HG02973 (cell line): Measurements from ENCODE around the gene FILIP1L.
"Not testable (repeated sequence)": the region's sequence is repeated elsewhere in the genome, so short reads cannot be mapped to it uniquely, and the experiment has no call there.

Experiments used
- ATAC-seq: cut with Tn5 transposase; IDR thresholded peaks from one replicate; pipeline ENCODE4 v1.9.1; 2021; ENCODE audit warnings: moderate library complexity; ENCODE audit not compliant: unreplicated experiment

FILIP1L gene

GRCh38 chr3:99852851-99853250 is 261.4 kb downstream of the FILIP1L start:
- no peak for ATAC-seq

GRCh38 chr3:99851955-99852354 is 262.3 kb downstream of the FILIP1L start:
- ATAC-seq, result no peak

DNA sequence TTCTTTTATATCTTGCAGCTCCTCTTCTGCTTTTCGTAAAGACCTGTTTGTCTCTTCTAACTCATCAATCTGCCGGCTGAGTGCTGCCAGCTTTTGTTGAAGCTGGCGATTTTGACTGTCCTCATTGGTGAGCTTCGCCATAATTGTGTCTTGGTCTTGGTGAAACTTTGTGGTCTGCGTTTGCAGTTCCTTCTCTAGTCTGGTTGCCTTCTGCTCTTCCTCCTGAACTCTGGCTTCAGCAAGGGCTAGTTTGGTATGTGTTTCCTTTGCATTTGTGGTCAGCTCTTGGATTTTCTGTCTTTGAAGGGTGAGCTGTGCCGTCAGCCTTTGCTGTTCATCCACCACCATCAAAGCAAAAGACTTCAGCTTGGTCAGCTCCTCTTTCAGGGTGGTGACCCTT is 263.7 kb downstream of the FILIP1L start:
- ATAC-seq, result no peak

DNA sequence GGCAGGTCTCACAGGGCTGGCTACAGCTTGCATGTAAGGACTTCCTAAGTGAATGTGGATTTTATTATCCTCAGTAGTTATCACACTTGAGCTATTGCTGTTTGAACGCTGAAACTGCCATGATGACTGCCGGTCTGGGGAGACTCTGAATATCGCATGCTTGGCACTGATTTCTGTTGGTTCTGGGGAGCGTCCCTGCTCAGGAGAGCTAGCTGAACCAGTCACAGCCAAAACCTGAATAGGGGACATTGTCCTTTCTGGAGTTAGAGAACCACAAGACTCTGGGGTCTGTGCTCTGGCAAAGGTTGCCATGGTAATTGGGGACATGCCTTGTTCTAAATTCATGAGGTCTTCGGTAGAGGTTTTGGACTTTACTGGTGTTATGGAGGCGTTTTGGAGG is 265.9 kb downstream of the FILIP1L start:
- ATAC-seq, result no peak

DNA sequence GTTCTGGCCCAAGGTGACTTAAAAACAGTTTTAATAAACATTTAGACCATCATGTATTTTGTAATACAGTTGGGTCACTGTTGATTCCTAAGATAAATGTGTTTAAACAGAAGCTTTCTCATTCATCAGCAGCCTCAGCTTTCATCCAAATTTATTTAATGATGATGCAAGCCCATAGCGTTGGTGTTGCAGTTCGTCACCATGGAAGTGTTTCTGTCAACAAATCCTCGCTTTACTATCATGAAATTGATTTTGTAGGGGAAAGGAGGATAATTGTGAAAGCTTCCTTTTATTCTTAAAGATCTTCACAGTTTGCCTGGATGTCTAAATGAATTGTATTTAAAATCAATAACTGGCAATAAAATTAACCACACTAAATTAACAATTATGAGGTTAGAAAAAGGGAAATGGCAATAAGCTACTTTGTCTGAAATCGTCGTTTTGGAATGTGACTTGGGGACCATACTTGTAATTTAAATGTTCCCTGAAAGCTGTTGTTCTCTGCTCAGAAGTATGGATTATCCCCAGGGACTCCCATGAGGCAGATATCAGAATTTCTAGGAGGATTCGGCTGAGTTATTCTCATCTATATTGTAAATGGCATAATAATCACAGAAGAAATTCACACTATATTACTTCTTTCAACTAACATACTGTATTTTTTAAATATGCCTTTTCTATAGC is 267.7 kb downstream of the FILIP1L start:
- no peak for ATAC-seq

DNA sequence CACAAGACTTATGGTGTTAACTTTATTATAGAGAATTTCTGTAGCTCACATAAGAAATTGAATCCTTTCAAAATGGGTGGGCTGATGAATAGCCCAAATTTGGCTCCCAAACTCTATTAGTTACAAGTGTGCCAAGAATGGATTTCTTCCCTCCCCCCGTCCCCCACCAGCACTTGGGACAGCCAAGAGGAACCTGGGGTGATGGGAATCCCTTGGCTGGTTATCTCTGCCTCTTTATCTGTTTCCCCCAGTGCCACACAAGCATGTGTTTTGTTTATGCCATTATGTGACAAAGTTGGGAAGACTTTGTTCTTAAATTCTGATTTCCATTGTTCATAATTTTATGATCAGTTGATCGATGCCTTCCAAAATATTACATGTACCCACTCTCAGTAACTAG is 268.3 kb downstream of the FILIP1L start:
- ATAC-seq, result no peak

- no peak for ATAC-seq
Measured at GRCh38 chr3:99845331-99845730, 269.0 kb downstream of the FILIP1L start.

- ATAC-seq, result no peak
Measured at GRCh38 chr3:99843590-99844258, 270.6 kb downstream of the FILIP1L start.

DNA sequence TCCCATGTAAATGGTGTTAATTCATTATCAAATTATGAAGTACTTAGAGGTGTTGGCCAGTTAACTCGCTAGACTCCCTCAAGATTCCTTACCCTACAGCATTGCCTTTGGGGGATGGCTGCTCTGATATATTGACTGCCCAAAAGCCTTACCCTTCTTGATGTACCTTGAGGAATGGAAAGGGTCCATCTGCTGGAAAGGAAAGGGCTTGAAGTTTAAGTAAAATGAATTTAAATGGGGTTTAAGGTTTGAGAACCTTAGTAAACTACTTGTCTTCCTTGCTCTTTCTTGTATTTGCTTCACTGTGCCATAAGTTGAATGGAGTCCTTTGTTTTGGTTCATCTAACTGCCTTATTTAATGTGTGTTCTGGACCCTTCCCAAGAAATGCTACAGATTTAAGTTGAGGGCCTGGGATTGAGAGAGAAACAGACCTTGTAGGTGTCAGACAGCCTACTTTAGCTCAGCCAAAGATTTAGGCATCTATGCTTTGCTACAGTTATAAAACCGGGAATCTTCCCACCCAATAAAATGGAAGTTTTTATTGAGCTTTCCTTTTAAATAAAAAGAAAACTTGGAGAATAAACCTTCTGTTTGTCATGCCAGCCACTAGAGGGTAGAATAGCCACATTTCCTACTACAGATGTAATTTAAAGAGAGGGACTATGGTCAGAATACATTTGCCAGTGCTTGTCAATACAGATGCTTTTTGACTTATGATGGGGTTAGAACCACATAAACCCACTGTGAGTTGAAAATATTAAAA is 271.3 kb downstream of the FILIP1L start:
- ATAC-seq, result no peak

DNA sequence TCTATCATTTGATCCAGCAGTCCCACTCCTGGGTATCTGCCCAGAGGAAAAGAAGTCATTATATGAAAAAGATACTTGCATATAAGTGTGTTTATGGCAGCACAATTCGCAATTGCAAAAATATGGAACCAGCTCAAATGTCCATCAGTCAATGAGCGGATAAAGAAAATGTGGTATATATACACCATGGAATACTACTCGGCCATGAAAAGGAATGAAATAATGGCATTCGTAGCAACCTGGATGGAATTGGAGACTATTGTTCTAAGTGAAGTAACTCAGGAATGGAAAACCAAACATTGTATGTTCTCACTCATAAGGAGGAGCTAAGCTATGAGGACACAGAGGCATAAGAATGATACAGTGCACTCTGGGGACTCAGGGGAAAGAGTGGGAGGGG is 272.4 kb downstream of the FILIP1L start:
- not testable (repeated sequence) for ATAC-seq

DNA sequence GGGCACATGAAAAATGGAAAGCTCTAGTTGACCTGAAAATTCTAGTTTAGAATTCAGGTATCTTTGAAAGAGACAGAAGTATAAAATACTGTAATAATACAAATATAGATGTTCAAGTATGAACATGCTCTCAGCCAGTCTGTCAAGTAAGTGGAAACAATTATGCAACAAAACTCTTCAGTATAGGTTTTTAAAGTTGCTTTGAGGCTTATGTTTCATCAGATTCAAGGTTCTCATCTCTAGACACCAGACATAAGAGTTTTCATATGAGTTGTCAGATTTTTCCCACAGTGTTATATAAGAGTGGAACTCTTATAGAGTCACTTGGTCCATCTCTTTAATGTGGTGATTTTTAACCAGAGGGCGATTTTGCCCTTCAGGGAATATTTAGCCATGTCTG is 274.7 kb downstream of the FILIP1L start:
- no peak for ATAC-seq

DNA sequence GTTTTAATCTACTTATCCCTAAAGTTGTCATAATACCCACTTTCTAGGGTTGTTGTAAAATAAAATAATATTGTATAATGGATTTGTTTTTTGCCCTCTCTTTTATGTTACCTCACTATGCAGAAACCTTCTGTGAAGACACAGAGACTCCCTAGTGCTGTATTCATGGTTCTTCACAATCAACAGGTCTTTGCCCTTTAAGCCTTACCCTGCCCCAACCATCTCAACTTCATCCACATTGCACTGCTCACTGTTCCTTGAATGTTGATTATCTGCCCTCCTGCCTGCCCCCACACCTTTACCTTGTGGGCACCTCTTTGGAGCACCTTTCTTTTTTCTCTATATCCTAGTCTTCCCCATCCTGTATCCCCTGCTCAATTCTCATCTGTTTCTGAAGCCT is 275.5 kb downstream of the FILIP1L start:
- ATAC-seq, result no peak

GRCh38 chr3:99837715-99838114 is 276.6 kb downstream of the FILIP1L start:
- no peak for ATAC-seq

DNA sequence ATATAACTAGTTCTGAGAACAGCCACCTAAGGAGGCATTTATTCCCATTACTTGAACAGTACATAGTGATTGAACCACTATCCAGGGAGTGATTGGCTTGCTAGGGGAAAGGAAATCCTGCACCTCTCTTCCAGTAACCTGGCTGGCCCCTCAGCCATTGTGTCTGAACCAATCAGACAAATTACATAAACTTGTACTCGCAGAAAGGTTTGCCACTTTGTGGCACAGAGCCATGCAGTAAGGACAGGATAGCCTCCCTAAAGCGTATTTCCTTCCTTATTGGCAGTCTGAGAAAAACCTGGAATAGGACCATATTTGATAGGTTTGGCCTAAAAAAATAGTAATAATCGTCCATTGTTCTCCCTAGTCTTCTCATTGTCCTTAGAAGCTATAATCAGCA is 277.6 kb downstream of the FILIP1L start:
- ATAC-seq, result no peak

DNA sequence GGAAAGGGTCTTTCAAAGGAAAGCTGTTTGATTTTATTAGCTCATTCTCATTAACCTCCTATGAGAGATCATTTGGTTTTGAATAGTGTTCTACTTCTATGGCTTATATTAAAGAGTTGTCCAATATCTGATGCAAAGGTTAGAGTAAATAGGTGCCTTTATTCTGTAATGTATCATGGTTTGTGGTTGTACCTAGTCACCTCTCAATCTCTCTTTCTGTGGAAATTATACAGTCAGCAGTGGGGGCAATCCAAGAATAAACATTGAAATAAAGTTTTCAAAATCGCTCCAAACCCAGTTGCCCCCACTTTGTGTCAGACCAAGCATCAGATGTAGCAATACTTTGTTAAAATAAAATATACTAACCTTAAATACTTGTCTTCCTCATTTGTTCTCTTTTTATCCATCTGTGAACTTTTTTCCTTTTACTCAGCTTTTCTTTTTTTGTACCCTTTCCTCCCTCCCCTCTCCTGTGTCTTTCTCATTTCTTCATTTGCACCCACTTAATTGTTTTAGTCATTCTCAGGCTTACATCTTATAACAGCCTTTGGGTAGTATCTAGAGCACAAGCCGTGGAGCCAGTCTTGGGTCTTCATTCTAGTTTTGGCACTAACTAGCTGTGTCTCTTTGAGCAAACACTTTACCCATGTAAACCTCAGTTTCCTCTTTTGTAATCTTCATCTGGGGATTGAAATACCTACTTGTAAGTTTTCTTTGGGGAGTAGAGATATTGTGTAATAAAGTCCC is 279.9 kb downstream of the FILIP1L start:
- ATAC-seq, result no peak

DNA sequence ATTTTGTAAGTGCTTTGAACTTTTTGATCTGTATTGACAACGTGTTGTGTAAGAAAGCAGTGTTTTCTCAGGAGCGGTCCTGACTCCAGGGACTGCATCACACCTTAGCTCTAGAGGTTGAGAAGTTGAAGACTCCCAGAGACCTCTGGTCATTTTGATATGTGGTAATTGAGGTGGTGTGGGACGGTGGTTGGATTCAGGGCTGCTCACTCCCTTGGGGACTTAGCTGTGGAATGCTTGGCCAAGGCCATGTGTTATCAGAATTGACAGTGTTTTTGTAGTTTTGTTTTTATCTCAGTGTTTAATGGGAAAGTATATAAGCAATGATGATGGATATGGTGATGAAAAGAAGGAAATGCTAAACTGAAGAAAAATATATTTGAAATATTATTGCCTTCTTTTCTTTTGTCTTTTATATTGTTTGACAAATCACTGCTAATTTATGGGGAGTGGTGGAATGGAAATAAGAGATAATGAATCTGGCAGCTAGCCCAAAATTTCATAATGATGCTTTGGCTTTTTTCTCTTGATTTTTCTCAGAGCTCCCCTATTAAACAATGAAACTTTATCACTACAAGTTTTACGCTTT is 280.6 kb downstream of the FILIP1L start:
- no peak for ATAC-seq

- ATAC-seq, result no peak
Measured at GRCh38 chr3:99829844-99830243, 284.5 kb downstream of the FILIP1L start.

DNA sequence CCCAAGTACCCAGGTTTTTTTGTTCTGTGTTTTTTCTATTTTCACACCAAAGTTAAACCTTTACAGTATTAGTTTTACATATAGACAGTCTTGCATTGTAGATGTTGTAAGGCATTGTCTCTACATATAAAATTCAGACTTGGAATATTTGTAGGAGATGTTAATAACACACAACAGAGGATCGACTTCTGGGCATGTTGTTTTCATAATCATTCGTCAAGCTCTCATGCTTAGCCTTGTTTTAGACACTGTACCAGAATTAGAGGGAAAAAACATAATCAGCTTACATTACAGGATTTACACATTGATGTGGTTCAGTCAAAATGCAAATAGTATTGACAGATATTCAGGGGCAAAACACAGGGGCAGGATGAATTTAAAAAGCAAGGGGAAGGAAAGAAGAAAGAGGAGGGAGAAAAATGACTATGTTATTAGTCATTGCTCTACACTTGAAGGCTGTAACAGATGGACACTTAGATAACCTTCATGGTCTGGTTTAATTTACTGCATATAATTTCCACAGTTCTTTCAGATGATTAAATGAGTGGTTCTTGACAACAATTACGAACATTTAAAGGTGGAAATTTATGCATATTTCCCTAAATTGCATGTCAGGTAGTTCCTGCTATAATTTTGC is 289.2 kb downstream of the FILIP1L start:
- no peak for ATAC-seq

GRCh38 chr3:99823723-99824711 is 290.3 kb downstream of the FILIP1L start:
- ATAC-seq, result no peak
